Activated CD4-positive, alpha-beta T cell treated with anti-CD3 and anti-CD28 coated beads, Interleukin-2, Interleukin-6, amounts not matched to agents 100 ng/mL and 50 ng/mL, durations not matched to agents 16 hours and 8 hours (primary cell): ENCODE data around the gene IGSF9B.

Experiments
- DNase-seq: peaks from one replicate; pipeline ENCODE4 v3.0.0-alpha.2; 2020

IGSF9B gene

GRCh38 chr11:133982876-133983275, 26.1 kb upstream of the IGSF9B start:
- DNase-seq, result no peak

GRCh38 chr11:133982151-133982550, 25.4 kb upstream of the IGSF9B start:
- no peak for DNase-seq

- DNase-seq, result no peak
These were observed 24.4 kb upstream of the IGSF9B start for GRCh38 chr11:133981156-133981555.

GRCh38 chr11:133980665-133981064, 23.9 kb upstream of the IGSF9B start:
- DNase-seq, result no peak

GRCh38 chr11:133978794-133979193, 22.0 kb upstream of the IGSF9B start:
- DNase-seq, result no peak

GRCh38 chr11:133977067-133977677, 20.4 kb upstream of the IGSF9B start:
- peak; percentile 35 for DNase-seq

- DNase-seq, result no peak
These were observed 18.7 kb upstream of the IGSF9B start for GRCh38 chr11:133975488-133975849.

- no peak for DNase-seq
These were observed 18.2 kb upstream of the IGSF9B start for GRCh38 chr11:133974836-133975487.

- DNase-seq, result no peak
These were observed 15.1 kb upstream of the IGSF9B start for GRCh38 chr11:133971881-133972280.

GRCh38 chr11:133969112-133969511, 12.3 kb upstream of the IGSF9B start:
- no peak for DNase-seq

GRCh38 chr11:133968300-133968699, 11.5 kb upstream of the IGSF9B start:
- no peak for DNase-seq

- DNase-seq, result no peak
These were observed 11.0 kb upstream of the IGSF9B start for GRCh38 chr11:133967599-133968238.

GRCh38 chr11:133966921-133967598, 10.3 kb upstream of the IGSF9B start:
- peak; percentile 71 for DNase-seq

- DNase-seq, result no peak
These were observed 9.4 kb upstream of the IGSF9B start for GRCh38 chr11:133966172-133966651.

GRCh38 chr11:133965031-133965601, 8.3 kb upstream of the IGSF9B start:
- no peak for DNase-seq

- no peak for DNase-seq
These were observed 7.6 kb upstream of the IGSF9B start for GRCh38 chr11:133964356-133964755.

- peak; percentile 44 for DNase-seq
These were observed 5.1 kb upstream of the IGSF9B start for GRCh38 chr11:133961890-133962289.

- no peak for DNase-seq
These were observed 1.1 kb upstream of the IGSF9B start for GRCh38 chr11:133957900-133958299.

- DNase-seq, result peak; percentile 11
These were observed 785 bp downstream of the IGSF9B start for GRCh38 chr11:133955945-133956421.

GRCh38 chr11:133955081-133955891, 1.5 kb downstream of the IGSF9B start:
- DNase-seq, result peak; percentile 54

GRCh38 chr11:133953999-133954398, 2.8 kb downstream of the IGSF9B start:
- DNase-seq, result no peak

- no peak for DNase-seq
These were observed 3.2 kb downstream of the IGSF9B start for GRCh38 chr11:133953547-133953946.
